Peyer's patch (tissue), 4 donors: ENCODE results near the gene THAP4.

Experiments
- POLR2A ChIP-seq, 2 donors: fragments of 450-650 bp; IDR thresholded peaks; one replicate each; pipeline ENCODE4 v1.5.1; 2017; ENCODE audit warnings: antibody characterized with exemption in 2 of 2, mild to moderate bottlenecking in 2 of 2, moderate library complexity in 2 of 2
- TF ChIP-seq, protein P1 (sequence below), 6 experiments: fragments of 450-650 bp in 4 of 6; fragments of 200-600 bp in 2 of 6; sonication (generic) in 1 of 6; IDR thresholded peaks; one replicate each; pipeline ENCODE4 v1.5.1; 2017 to 2019; ENCODE audit warnings: antibody characterized with exemption in 6 of 6, mild to moderate bottlenecking in 3 of 6, moderate library complexity in 1 of 6

- TF ChIP-seq, protein P1, sequence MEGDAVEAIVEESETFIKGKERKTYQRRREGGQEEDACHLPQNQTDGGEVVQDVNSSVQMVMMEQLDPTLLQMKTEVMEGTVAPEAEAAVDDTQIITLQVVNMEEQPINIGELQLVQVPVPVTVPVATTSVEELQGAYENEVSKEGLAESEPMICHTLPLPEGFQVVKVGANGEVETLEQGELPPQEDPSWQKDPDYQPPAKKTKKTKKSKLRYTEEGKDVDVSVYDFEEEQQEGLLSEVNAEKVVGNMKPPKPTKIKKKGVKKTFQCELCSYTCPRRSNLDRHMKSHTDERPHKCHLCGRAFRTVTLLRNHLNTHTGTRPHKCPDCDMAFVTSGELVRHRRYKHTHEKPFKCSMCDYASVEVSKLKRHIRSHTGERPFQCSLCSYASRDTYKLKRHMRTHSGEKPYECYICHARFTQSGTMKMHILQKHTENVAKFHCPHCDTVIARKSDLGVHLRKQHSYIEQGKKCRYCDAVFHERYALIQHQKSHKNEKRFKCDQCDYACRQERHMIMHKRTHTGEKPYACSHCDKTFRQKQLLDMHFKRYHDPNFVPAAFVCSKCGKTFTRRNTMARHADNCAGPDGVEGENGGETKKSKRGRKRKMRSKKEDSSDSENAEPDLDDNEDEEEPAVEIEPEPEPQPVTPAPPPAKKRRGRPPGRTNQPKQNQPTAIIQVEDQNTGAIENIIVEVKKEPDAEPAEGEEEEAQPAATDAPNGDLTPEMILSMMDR (IDR thresholded peaks at IDR 0.05), result no peak
- TF ChIP-seq POLR2A (IDR thresholded peaks at IDR 0.05), result no peak
Observed at GRCh38 chr2:241564596-241565410, 72.2 kb downstream of the THAP4 start.
